GM19438 (cell line): ENCODE results near the gene PARD3.
"Not testable (repeated sequence)": the region's sequence is repeated elsewhere in the genome, so short reads cannot be mapped to it uniquely, and the experiment has no call there.

Experiments used
- ATAC-seq: cut with Tn5 transposase; IDR thresholded peaks from one replicate; pipeline ENCODE4 v1.9.1; 2021; ENCODE audit warnings: low read depth; ENCODE audit not compliant: unreplicated experiment

PARD3 gene

DNA sequence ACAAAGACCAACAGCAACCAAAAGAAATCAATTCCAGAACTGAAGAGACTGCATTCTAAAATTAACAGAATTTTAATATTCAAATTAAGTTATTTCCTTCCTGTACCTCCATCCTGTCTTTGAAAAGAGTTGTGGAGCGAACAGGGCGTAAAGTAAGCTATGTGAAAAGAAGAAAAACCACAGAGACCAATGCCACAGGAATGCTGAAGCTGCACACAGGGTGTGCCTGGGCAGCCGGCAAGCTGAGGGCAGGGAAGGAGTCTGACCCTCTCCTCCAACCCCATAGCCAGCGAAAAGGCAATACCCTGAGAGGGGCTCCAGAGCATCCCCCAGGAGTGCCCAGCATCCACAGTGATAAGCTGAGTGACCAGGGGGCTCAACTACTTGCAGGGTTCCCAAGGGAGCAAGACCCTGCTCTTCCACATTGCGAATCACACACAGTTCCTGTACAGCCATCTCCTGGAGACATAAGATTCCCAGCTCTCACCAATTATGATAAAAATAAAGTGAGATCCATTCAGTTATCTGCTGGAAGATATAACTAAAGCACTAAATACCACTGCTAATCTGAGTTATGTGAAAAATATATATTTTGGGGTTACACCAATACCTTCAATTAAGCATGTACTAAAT lies 93.8 kb downstream of the PARD3 start:
- no peak for ATAC-seq

DNA sequence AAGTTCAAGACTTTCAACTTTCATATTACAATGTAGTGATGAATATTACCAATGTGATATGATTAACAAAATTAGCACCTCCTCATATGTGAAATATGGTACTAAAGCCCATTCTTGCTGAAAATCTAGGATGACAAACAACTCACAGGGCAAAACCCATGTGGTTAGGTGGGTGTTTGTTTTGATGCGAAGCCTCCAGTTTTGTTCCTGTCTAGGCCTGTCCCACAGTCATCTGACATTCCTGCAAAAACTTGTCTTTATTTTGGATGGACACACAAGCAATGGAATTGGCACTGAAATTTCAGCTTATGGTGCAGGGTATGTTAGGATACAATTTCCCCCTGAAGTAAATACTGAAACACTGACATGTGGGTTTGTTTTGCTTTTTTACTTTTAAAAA lies 95.3 kb downstream of the PARD3 start:
- no peak for ATAC-seq

DNA sequence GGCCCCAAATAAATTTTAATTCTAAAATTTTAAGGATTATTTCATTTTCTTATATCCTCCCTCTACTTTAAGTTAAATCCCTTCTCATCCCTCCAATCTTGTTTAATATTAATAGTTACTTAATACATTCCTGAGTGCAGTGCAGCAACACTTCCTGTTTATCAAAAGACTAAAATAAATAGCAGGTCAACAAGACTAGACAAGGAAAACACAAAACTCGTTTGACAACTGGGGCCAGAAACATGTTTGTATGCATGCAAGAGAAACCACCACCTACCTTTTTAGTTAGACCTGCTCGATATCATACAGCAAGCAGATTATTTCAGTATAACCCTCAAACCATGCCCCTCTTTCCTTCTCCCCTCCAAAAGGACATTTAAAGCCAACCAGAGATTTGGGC lies 95.8 kb downstream of the PARD3 start:
- ATAC-seq: no peak

DNA sequence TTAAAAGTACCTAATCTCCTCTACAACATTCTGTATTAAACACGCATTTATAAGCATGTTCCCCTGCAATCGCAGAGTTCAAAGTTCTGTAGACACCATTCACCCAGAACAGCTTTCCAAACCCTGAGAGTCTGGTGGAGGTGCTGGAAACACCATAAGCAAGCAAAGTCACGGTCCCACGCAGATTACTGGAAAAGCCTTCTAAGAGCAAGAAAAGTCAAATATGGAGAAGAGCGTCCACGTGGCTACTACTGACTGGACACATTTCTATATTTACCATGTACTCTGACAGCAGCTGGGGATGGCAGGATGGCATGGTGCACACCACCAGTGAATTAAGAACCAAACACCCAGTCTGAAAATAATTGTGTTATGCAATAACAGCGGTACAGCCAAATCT lies 97.7 kb downstream of the PARD3 start:
- no peak for ATAC-seq

DNA sequence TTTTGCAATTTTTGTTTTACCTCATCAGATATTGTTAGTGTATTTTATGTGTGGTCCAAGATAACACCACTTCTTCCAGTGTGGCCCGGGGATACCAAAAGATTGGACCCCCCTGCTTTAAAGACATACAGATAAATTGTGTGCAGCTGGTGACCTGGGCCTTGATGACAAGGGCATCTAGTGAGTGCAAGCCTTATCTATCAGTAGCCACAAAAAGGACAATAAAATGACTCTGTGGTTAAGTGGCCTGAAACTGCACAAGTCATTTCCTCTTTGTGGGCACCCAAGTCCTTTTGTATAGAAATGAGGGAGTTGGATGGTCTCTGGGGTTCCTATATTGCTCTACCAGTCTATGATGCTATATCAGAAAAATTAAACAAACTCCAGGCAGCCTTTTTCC lies 98.1 kb downstream of the PARD3 start:
- ATAC-seq: peak; percentile 66

DNA sequence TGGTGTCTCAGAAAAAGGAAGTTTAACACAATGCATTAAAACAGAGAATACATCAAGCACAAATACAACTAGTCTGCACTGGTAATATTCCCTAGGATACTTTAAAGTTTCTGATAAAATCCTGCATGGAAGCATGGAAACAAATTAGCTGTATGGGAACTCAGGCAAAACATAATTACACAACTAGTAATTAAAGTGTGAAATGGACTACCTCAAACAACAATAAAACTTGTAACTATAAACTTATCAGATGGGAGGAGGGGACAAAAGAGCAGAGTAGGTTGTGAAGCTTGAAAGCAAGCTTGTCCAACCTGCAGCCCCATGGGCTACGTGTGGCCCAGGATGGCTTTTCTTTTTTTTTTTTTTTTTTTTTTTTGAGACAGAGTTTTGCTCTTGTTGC lies 98.9 kb downstream of the PARD3 start:
- ATAC-seq: no peak

DNA sequence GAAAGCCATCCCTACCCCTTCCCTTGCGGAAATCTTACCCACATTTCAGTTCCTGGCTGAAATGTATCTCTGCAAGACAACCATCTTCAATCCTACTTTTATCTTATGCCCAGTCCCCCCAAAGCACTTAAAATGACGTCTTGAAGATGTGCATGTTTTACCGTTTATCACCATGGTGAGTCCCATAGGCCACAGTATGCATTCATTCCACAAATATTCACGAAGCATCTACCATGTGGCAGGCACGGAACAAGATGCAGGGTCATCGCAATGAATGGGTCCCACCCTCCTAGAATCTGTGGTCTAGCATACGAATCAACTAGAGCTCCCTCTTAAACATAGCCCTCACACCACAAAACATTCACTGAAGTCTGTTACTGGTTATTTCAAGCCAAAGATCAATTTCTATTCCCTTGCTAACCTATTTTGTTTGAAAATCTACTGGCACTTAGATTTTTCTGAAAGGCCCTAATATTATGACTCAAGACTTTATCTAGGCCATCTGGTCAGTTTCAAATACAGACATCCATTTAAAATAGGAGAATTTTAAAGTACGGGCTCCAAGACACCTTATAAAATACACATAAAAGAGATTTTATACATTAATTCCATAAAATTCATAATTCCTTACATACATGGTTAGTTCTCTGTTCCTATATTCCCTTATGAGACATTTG lies 99.4 kb downstream of the PARD3 start:
- ATAC-seq: no peak

DNA sequence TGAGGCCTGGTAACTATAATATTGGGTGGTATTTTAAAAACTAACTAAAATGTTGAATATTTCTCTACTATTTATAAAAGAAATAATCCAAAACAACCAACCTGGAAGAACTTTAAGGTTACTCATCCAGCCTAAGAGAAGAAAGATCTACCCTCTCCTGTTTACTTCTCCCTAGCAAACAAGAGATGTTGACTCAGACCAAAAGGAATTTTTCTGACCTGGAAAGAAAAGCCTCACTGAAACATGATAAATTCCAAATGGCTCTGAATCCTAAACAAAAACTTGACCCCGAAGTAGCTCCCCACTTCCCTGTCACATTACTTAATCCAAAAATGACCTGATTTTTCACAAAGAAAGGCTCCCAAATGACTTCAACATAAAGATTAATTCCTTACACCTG lies 101.2 kb downstream of the PARD3 start:
- ATAC-seq: no peak

DNA sequence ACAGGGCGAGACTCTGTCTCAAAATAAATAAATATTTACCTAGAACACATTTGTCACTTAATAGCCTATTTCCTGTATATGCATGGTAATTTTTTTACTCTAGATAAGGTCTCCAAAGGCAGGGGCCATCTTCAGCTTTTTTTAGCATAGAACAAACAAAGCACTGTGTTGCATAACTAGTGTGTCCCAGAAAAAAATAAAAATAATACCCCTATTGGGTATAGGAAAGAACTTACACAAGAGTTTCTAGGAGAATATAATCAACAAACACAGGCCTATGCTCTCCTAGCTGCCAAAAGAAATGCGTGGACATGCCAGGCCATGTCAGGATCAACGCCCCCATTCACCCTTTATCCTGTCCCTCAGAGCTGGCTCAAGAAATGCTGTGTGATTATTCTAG lies 103.6 kb downstream of the PARD3 start:
- no peak for ATAC-seq

DNA sequence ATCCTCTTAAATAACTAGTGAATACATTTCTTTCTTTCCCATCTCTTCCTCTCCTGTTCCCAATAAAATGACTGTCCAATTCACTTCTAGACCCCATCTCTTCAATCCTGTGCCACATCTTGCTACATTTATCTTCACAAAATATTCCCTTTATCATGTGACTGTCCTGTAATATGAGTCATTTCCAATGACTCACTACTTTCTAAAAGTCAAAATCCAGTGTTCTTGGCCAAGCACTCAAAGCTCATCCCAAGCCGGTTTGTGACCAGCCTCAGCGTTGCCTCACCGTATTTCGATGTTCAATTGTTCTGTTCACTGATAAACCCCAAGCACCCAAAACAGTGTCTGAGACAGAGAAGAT lies 104.7 kb downstream of the PARD3 start:
- no peak for ATAC-seq

DNA sequence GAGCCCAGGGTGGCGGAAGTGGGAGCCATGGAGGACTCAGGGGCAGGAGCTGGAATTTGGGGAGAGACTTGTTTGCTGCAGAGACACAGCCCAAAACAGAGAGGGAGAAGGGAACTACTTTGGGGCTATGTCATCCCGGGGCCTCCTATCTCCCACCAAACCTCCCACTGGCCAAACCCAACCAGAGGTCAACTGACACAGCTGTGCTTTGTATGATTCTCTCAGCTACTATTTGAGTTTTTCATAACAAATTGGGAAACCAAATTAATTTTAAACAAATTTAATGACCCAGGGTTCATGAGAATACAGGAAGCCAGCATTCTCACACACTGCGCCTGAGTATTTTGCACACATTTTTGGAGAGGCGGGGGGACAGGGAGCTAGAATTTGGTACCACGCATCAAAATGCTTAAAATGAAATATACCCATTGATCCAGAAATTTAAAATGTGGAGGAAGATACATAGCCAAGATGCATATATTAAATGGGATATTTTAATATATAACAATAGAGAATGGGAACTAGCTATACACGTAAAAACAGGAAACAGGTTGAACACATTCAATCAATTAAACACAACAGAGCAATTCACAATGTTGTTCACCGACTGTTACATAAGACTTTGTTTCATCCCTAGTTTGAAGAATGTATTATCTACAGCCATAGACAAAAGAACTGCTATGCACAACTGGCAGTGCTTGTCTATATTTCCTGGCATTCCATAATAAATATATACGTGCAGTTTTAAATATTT lies 105.3 kb downstream of the PARD3 start:
- ATAC-seq: no peak

DNA sequence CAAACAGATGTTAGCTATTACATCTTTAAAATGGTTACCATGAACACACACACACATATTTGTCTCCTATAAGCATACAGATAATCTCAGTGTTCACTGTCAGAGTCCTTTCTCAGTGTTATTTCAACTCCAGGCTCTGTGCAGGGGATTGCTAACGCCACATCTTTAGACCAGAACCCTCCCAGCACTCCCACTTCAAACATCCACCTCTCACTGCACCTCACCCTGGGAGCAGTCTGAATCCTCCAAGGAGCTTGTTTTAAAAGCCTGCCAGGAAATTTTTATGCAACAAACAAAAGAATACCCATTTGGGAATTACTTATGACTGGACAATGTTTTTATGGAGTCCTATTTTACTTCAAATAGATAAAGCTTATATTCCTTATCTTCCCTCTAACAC lies 107.4 kb downstream of the PARD3 start:
- ATAC-seq: no peak

DNA sequence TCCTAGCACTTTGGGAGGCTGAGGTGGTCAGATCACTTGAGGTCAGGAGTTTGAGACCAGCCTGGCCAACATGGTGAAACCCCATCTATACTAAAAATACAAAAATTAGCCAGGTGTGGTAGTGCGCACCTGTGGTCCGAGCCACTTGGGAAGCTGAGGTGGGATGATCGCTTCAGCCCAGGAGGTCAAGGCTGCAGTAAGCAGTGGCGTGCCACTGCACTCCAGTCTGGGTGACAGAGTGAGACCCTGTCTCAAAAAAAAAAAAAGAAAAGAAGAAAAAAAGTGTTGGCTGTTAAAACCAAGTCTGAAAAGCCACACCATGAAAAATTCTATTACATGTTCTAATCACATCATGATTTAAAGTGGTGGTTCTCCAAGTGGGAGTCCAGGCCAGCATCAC lies 108.1 kb downstream of the PARD3 start:
- not testable (repeated sequence) for ATAC-seq

DNA sequence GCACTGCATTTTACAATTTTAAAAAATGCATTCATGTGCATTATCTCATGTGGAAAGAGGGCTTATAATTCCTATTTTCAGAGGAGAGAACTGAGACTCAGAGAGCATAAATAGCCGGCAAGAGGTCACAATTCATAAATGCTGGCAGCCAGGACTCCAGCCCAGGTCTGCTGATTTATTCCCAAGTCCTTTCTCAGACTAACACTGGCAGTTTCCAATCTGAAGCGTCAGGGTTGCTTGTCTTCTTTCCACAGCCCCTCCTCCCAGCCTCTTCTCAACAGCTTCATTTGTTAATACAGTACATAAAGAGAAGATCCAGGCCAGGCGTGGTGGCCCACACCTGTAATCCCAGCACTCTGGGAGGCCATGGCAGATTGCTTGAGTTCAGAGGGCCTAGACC lies 108.9 kb downstream of the PARD3 start:
- ATAC-seq: no peak

DNA sequence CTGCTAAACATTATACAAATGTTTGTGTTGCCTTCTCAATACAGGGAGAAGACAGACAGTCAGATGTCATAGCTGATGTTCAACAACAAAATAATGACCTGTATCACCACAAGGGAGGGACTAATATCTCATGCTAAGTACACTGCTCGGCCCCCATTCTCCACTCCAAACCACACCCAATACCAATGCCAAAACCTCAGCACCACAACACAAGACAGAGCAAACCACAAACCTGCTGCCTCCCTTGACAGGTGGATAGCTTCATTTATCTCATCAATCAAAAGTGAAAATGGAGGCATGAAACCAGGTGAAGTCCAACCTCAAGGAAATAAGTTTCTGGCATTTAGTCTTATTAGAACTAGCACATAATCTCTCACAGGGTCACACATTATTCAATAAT lies 109.5 kb downstream of the PARD3 start:
- no peak for ATAC-seq

DNA sequence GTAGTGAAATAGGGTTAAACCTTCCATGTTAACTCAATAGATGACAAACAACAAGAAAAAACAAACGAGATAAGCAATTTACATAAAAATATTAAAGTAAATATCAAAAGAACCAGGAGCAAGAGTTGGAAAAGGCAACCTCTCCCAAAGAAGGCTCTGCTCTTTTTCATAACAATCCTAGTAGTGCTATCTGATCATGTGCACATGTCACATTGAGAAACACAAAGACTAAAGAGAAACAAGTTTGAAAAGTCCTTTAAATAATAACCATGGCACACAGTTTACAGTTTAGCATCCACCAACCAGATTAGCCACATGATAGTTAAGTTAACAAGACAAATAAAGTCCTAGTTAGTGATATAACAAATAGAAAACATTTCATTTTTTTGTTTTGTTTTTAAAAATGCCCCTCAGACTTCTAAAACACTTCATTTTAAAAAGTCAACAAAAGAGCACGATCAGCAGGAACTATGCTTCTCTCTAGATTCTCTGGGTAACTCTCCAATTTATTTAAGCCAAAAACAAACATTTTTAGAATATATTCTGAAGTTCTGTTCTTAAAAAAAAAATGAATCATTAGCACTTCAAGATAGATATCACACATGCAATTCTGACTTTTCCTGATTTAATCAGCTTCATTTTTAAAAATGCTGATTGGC lies 110.4 kb downstream of the PARD3 start:
- no peak for ATAC-seq

DNA sequence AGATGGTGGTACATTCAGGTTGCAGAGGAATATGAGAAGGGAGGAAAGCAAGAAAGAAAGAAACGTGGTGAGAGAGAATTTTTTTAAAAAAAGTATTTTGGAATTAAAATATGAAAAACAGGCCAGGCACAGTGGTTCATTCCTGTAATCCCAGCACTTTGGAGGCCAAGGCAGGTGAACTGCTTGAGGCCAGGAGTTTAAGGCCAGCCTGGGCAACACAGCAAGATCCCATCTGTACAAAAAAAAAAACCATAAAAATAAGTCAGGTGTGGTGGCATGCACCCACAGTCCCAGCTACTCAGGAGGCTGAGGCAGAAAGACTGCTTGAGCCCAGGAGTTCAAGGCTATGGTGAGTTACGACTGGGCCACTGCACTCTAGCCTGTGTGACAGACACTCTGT lies 112.1 kb downstream of the PARD3 start:
- no peak for ATAC-seq

DNA sequence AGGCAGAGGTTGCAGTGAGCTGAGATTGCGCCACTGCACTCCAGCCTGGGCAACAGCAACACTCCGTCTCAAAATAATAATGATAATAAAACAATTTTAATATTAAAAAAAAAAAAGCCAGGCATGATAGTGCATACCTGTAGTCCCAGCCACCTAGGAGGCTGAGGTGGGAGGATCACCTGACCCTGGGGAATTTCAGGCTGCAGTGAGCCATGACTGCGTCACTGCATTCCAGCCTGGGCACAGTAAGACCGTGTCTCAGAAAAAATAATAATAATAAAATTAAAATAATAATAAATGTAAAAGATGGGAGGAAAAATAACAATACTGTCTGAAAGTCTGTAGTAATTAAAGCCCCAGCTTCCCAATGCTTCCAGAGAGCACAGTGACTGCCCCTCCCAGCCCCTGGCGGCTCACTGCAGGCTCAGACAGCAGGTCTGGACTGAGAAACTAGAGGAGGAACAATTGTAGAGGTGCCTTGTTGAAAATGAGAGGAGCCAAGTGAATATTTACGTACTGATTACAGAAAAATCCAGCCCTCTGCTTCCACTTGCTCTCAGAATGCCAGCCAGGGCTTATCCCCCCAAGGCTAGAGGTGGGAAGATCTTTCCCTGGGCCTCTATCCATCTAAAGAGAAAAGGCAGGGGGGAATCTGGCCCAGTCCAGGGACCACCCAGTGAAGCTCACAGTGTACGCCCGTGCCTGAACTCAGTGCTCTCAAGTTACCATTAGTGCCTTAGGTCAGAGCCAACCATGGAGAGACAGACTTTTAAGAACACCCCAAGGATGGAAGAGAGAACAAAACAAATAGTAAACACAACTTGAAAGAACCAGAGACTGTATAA lies 112.8 kb downstream of the PARD3 start:
- ATAC-seq: no peak

DNA sequence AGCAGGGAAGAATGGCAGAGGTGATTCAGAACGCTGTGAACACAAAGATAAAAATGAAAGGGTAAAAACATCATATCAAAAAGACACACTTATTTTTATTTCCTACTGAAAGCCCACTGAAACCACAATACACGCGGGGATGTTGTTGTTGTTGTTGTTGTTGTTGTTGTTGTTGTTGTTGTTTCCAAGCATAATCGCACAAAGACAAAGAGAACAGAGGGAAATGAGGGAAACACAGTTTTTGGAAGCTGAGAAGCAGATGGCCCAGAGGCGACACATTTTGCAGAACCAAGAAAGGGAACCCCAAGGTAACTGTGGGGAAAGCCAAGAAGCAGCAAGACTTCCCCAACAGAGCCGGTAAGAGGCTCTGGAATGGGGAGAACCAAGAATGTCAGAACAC lies 113.9 kb downstream of the PARD3 start:
- no peak for ATAC-seq

DNA sequence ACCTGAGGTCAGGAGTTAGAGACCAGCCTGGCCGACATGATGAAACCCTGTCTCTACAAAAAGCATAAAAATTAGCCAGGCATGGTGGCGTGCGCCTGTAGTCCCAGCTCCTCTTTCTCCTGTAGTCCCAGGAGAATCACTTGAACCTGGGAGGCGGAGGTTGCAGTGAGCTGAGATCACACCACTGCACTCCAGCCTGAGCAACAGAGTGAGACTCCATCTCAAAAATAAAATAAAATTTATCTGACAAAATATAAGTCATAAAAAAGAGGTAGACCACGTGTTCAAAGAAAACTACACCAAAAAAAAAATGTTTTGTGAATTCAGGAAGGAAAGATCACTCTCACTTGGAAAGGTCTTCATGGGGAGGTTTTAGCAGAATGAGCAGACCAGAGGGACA lies 114.3 kb downstream of the PARD3 start:
- not testable (repeated sequence) for ATAC-seq
